NCI-H187 (cell line): ENCODE data around the gene SHQ1.
"Not testable (repeated sequence)": the region's sequence is repeated elsewhere in the genome, so short reads cannot be mapped to it uniquely, and the experiment has no call there.

ENCODE experiments used
- DNase-seq, 2 experiments: peaks; one replicate each; lab custom pipeline; 2025; lab: John Stamatoyannopoulos, UW

The SHQ1 gene

GRCh38 chr3:72748659-72749058, 99.6 kb downstream of the SHQ1 start:
- DNase-seq, result no peak

- DNase-seq, result no peak
Measured at GRCh38 chr3:72746430-72747411, 101.5 kb downstream of the SHQ1 start.

- no peak for DNase-seq
Measured at GRCh38 chr3:72745146-72745999, 102.9 kb downstream of the SHQ1 start.

- no peak for DNase-seq
Measured at GRCh38 chr3:72744330-72744729, 103.9 kb downstream of the SHQ1 start.

- no peak for DNase-seq
Measured at GRCh38 chr3:72739531-72740466, 108.4 kb downstream of the SHQ1 start.

- DNase-seq, result peak in 1 of 2 experiments; percentile 8
Measured at GRCh38 chr3:72738752-72739530, 109.3 kb downstream of the SHQ1 start.

GRCh38 chr3:72735072-72735471, 113.2 kb downstream of the SHQ1 start:
- not testable (repeated sequence) for DNase-seq

- no peak for DNase-seq
Measured at GRCh38 chr3:72733676-72734075, 114.6 kb downstream of the SHQ1 start.

GRCh38 chr3:72732666-72733345, 115.4 kb downstream of the SHQ1 start:
- DNase-seq, result not testable (repeated sequence)

GRCh38 chr3:72728958-72729467, 119.2 kb downstream of the SHQ1 start:
- no peak for DNase-seq

- DNase-seq, result no peak
Measured at GRCh38 chr3:72728329-72728889, 119.8 kb downstream of the SHQ1 start.

- no peak for DNase-seq
Measured at GRCh38 chr3:72727726-72728125, 120.5 kb downstream of the SHQ1 start.

- DNase-seq, result no peak
Measured at GRCh38 chr3:72727172-72727571, 121.1 kb downstream of the SHQ1 start.

GRCh38 chr3:72725229-72725628, 123.0 kb downstream of the SHQ1 start:
- no peak for DNase-seq

GRCh38 chr3:72724070-72724469, 124.2 kb downstream of the SHQ1 start:
- DNase-seq, result no peak

- DNase-seq, result no peak
Measured at GRCh38 chr3:72722930-72723726, 125.1 kb downstream of the SHQ1 start.

GRCh38 chr3:72721683-72722381, 126.4 kb downstream of the SHQ1 start:
- no peak for DNase-seq

- peak; percentile 15 to 40 for DNase-seq
Measured at GRCh38 chr3:72720566-72720965, 127.7 kb downstream of the SHQ1 start.
